ENCODE measurements around the gene VSTM4. TPM values are rescaled to one million over a fixed set of nuclear protein-coding genes. Genes with fewer than 3 reads are reported as not detected.
A peak's percentile ranks its signal among the peaks of the same experiment; 100 is the strongest.

The VSTM4 gene
- total and polyA plus RNA-seq, 2 experiments from 2014 or later: 0.21 to 0.66 TPM

- TF ChIP-seq ZNF462 (CRISPR knock-in tag; IDR thresholded peaks at IDR 0.05) (no peak), EZH2 (IDR thresholded peaks at IDR 0.05; ENCODE audit: low read depth, unreplicated experiment) (no peak), EZH2phosphoT487 (IDR thresholded peaks at IDR 0.05; ENCODE audit: unreplicated experiment) (no peak)
Observed at GRCh38 chr10:49162063-49162462, 46.7 kb upstream of the VSTM4 start (continued).

- no peak overlapping the region for H3K27ac Mint-ChIP-seq
Observed at GRCh38 chr10:49161411-49161997, 46.2 kb upstream of the VSTM4 start.

More at GRCh38 chr10:49161411-49161997, 46.2 kb upstream of the VSTM4 start:
- Mint-ChIP-seq H3K4me1 (peaks cover 31% of the 10 kb centered on the region), H3K36me3 (ENCODE audit: low read depth) (peaks cover 2% of the 10 kb centered on the region; the same call in 1 of the 3 replicates), H3K4me3 (no peak overlapping the region), H3K9me3 (0 out of 3 replicates have a peak, but pooled peaks cover 3% of the 10 kb centered on the region), H3K27me3 (ENCODE audit: insufficient read depth, low read depth, poor library complexity) (peaks cover 5% of the 10 kb centered on the region)
- Histone ChIP-seq H3K4me3 (no peak overlapping the region), H3K27ac (ENCODE audit: low read depth) (no peak overlapping the region), H4K20me1 (replicated peaks; ENCODE audit: insufficient read depth) (no peaks in the 10 kb centered on the region), H3K79me2 (replicated peaks; ENCODE audit: insufficient read depth) (no peaks in the 10 kb centered on the region), H3K36me3 (ENCODE audit: insufficient read depth) (no peaks in the 10 kb centered on the region), H3F3A (replicated peaks; ENCODE audit: low read depth) (no peaks in the 10 kb centered on the region), H3K9me2 (ENCODE audit: insufficient read depth) (no peaks in the 10 kb centered on the region), H3K4me2 (no peak overlapping the region), H2AFZ (peak overlapping the region; percentile 70; the same call in 1 of the 2 replicates), H3K27me3 (ENCODE audit: insufficient read depth) (no peaks in the 10 kb centered on the region), H3K4me1 (ENCODE audit: insufficient read depth) (peaks cover 21% of the 10 kb centered on the region)
- DNase-seq (ENCODE audit: low spot score) (peak; percentile 66), ATAC-seq (peak; percentile 62)
- TF ChIP-seq ZNF331 (CRISPR knock-in tag; IDR thresholded peaks at IDR 0.05; ENCODE audit: low read depth) (no peak), CTCF (conservative IDR thresholded peaks at IDR 0.05; ENCODE audit: low read depth in 2 of 2) (peak; percentile 44 to 66; a peak in 3 of 4 replicates)

Data from GM23338 (cell line).